WTC11 (cell line): ENCODE measurements around the gene TEX44. TPM values are rescaled to one million over a fixed set of nuclear protein-coding genes. Genes with fewer than 3 reads are reported as not detected.

Experiments used
- ATAC-seq: fragments of 200-7000 bp; cut with Tn5 transposase; 2 replicates; pipeline ENCODE4 v1.10.0; 2021; ENCODE audit warnings: mild to moderate bottlenecking, moderate library complexity
- CTCF ChIA-PET: fragments of 300-600 bp; sonication (Branson Sonifier 250); formaldehyde crosslinking; loops from one replicate; lab custom pipeline; 2021; ENCODE audit warnings: antibody characterized with exemption; lab: Charles Lee
- POLR2A ChIA-PET: fragments of 350-600 bp; sonication (Branson Sonifier 250); formaldehyde crosslinking; loops from one replicate; lab custom pipeline; 2021; ENCODE audit warnings: antibody characterized with exemption; lab: Charles Lee
- DNase-seq: peaks from one replicate; pipeline ENCODE4 v3.0.0; 2021; ENCODE audit warnings: low spot score
- H3K27ac Mint-ChIP-seq: 2 replicates; pipeline ENCODE4 v1.8.0; 2021; ENCODE audit warnings: mixed read lengths
- H3K27me3 Mint-ChIP-seq: 2 replicates; pipeline ENCODE4 v1.8.0; 2021; ENCODE audit warnings: low read depth, mild to moderate bottlenecking, moderate library complexity, mixed read lengths
- H3K36me3 Mint-ChIP-seq: 2 replicates; pipeline ENCODE4 v1.8.0; 2021; ENCODE audit warnings: mixed read lengths
- H3K4me1 Mint-ChIP-seq: 2 replicates; pipeline ENCODE4 v1.8.0; 2022; ENCODE audit warnings: mixed read lengths
- H3K4me3 Mint-ChIP-seq: 2 replicates; pipeline ENCODE4 v1.8.0; 2021; ENCODE audit warnings: mild to moderate bottlenecking, moderate library complexity, mixed read lengths
- H3K9me3 Mint-ChIP-seq: 2 replicates; pipeline ENCODE4 v1.8.0; 2021; ENCODE audit warnings: mixed read lengths
- E2F4 ChIP-seq: sonication (generic); formaldehyde crosslinking; IDR thresholded peaks from 2 replicates; pipeline ENCODE4 v1.8.1; 2022; ENCODE audit warnings: low read depth, mild to moderate bottlenecking, moderate library complexity, missing genetic modification reagents, borderline replicate concordance
- ETV6 ChIP-seq: sonication (generic); formaldehyde crosslinking; IDR thresholded peaks from 2 replicates; pipeline ENCODE4 v1.8.1; 2022; ENCODE audit warnings: mild to moderate bottlenecking, missing genetic modification reagents
- FOXJ3 ChIP-seq: sonication (generic); formaldehyde crosslinking; IDR thresholded peaks from 2 replicates; pipeline ENCODE4 v1.9.0; 2021; ENCODE audit warnings: missing genetic modification reagents, mild to moderate bottlenecking, borderline replicate concordance
- MAX ChIP-seq: sonication (generic); formaldehyde crosslinking; IDR thresholded peaks from 2 replicates; pipeline ENCODE4 v1.8.0; 2022; ENCODE audit warnings: mild to moderate bottlenecking, missing genetic modification reagents
- NFYB ChIP-seq: sonication (generic); formaldehyde crosslinking; conservative IDR thresholded peaks from 2 replicates; pipeline ENCODE4 v1.8.0; 2022; ENCODE audit warnings: low read depth, missing genetic modification reagents
- RELA ChIP-seq: sonication (generic); formaldehyde crosslinking; IDR thresholded peaks from 2 replicates; pipeline ENCODE4 v1.8.1; 2022; ENCODE audit warnings: missing genetic modification reagents, mild to moderate bottlenecking, borderline replicate concordance
- TEAD4 ChIP-seq: sonication (generic); formaldehyde crosslinking; IDR thresholded peaks from 2 replicates; pipeline ENCODE4 v1.8.0; 2022; ENCODE audit warnings: mild to moderate bottlenecking, missing genetic modification reagents
- ZMAT4 ChIP-seq: fragments of 250-450 bp; sonication (Bioruptor Pico); IDR thresholded peaks from 2 replicates; pipeline ENCODE4 v1.9.0; 2021; ENCODE audit warnings: mild to moderate bottlenecking
- ZNF121 ChIP-seq: sonication (generic); formaldehyde crosslinking; IDR thresholded peaks from 2 replicates; pipeline ENCODE4 v1.8.0; 2023; ENCODE audit warnings: missing genetic modification reagents
- ZNF232 ChIP-seq: sonication (generic); formaldehyde crosslinking; IDR thresholded peaks from 2 replicates; pipeline ENCODE4 v1.8.0; 2022; ENCODE audit warnings: mild to moderate bottlenecking, missing genetic modification reagents
- ZNF281 ChIP-seq: sonication (generic); formaldehyde crosslinking; IDR thresholded peaks from 2 replicates; pipeline ENCODE4 v1.8.0; 2023; ENCODE audit warnings: mild to moderate bottlenecking, missing genetic modification reagents
- ZNF416 ChIP-seq: fragments of 250-450 bp; sonication (Bioruptor Pico); IDR thresholded peaks from 2 replicates; pipeline ENCODE4 v1.9.0; 2021; ENCODE audit warnings: mild to moderate bottlenecking, inconsistent platforms
- ZNF423 ChIP-seq: fragments of 250-450 bp; sonication (Bioruptor Pico); IDR thresholded peaks from 2 replicates; pipeline ENCODE4 v2.1.2; 2022; ENCODE audit warnings: mild to moderate bottlenecking, moderate library complexity
- total RNA-seq: library from RNA; stranded (reverse); gene quantifications from 3 replicates; pipeline ENCODE4 v1.2.3, GENCODE V29; 2021
- TF ChIP-seq, protein P1 (sequence below): fragments of 250-450 bp; sonication (Bioruptor Pico); IDR thresholded peaks from 2 replicates; pipeline ENCODE4 v1.8.0; 2021; ENCODE audit warnings: mild to moderate bottlenecking
- TF ChIP-seq, protein P2 (sequence below): sonication (generic); formaldehyde crosslinking; IDR thresholded peaks from 2 replicates; pipeline ENCODE4 v1.8.1; 2023; ENCODE audit warnings: mild to moderate bottlenecking, missing genetic modification reagents
- TF ChIP-seq, protein P3 (sequence below): sonication (generic); formaldehyde crosslinking; IDR thresholded peaks from 2 replicates; pipeline ENCODE4 v1.8.1; 2023; ENCODE audit warnings: mild to moderate bottlenecking, moderate library complexity, missing genetic modification reagents
- TF ChIP-seq, protein P4 (sequence below): sonication (generic); formaldehyde crosslinking; IDR thresholded peaks from 2 replicates; pipeline ENCODE4 v1.8.1; 2023; ENCODE audit warnings: mild to moderate bottlenecking, missing genetic modification reagents
- TF ChIP-seq, protein P5 (sequence below): fragments of 250-450 bp; sonication (Bioruptor Pico); IDR thresholded peaks from 2 replicates; pipeline ENCODE4 v2.1.2; 2022; ENCODE audit warnings: mild to moderate bottlenecking, moderate library complexity

Gene TEX44
- total RNA-seq, 1 experiment from 2014 or later, result not detected

DNA sequence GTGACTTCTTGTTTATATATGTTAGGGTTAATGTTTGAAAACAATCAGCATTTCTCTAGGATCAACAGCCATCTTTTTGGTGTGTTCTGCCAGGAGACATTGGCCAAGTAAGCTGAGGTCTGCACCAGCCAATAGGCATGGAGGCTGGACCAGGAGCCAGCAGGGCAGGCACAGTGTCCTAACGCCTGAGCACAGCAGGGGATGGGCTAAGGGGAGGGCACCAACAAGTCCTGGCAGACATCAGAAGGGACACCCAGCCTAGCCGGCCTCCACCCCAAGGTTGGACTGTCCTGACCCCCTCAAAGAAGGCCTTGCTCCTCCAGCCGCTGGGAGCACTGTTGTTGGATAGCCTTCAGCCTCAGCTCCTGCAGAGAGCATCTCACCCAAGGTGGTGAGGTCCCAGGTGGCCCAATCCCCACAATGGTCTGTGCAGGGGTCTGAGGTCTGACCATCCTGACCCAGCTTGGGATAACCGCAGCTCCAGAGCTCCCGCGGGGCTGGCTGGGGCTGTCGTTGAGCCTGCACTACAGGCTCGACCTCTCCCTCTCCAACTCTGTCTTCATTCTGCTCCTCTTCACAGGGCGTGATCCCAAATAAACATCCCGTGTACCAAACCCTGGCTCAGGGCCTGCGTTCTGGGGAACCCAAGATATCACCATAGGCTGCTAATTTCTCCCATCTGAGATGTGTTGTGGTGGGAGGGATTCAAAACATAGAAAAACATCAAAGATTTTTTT is 8.1 kb downstream of the TEX44 start:
- ATAC-seq, result no peak
- POLR2A ChIA-PET, result interaction anchor here (0.5 to 1.3 kb wide), 2 partner anchors 72 to 271 kb away, joined by 3 to 7 read pairs; no protein-coding TSS in a partner anchor
- no peak for DNase-seq
- TF ChIP-seq RELA, result 0 out of 2 replicates have a peak, but pooled peaks have one; percentile 30
- no peak for TF ChIP-seq ZNF232 (CRISPR knock-in tag)
- Mint-ChIP-seq H3K36me3 (no peaks in the 10 kb centered on the region), H3K27me3 (no peaks in the 10 kb centered on the region), H3K27ac (peak overlapping the region; percentile 95), H3K9me3 (no peaks in the 10 kb centered on the region), H3K4me1 (peaks cover 27% of the 10 kb centered on the region), H3K4me3 (no peak overlapping the region)
- CTCF ChIA-PET, result interaction anchor here (0.5 to 5.9 kb wide), 36 partner anchors 10 to 300 kb away, joined by 3 to 142 read pairs (median 5); partner anchors contain the start of genes NMUR1, PTMA and TEX44

GRCh38 chr2:231601356-231602229 is 8.9 kb downstream of the TEX44 start:
- peak; percentile 94 for DNase-seq
- Mint-ChIP-seq H3K27me3 (no peaks in the 10 kb centered on the region), H3K36me3 (no peaks in the 10 kb centered on the region), H3K4me3 (no peak overlapping the region), H3K4me1 (peaks cover 30% of the 10 kb centered on the region), H3K9me3 (no peaks in the 10 kb centered on the region), H3K27ac (peak overlapping the region; percentile 95)
- ChIA-PET POLR2A (interaction anchor here (0.5 to 1.3 kb wide), 2 partner anchors 71 to 270 kb away, joined by 3 to 7 read pairs; no protein-coding TSS in a partner anchor), CTCF (interaction anchor here (0.5 to 5.9 kb wide), 33 partner anchors 11 to 299 kb away, joined by 3 to 142 read pairs (median 4); partner anchors contain the start of genes PTMA and TEX44)
- peak; percentile 63 for ATAC-seq
- TF ChIP-seq, protein P1, sequence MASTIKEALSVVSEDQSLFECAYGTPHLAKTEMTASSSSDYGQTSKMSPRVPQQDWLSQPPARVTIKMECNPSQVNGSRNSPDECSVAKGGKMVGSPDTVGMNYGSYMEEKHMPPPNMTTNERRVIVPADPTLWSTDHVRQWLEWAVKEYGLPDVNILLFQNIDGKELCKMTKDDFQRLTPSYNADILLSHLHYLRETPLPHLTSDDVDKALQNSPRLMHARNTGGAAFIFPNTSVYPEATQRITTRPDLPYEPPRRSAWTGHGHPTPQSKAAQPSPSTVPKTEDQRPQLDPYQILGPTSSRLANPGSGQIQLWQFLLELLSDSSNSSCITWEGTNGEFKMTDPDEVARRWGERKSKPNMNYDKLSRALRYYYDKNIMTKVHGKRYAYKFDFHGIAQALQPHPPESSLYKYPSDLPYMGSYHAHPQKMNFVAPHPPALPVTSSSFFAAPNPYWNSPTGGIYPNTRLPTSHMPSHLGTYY (CRISPR knock-in tag), result no peak
- TF ChIP-seq ZNF281 (CRISPR knock-in tag) (no peak), ZNF416 (CRISPR knock-in tag) (0 out of 2 replicates have a peak, but pooled peaks have one; percentile 19), ZMAT4 (CRISPR knock-in tag) (no peak), ETV6 (CRISPR knock-in tag) (no peak), ZNF423 (CRISPR knock-in tag) (peak; percentile 38; the same call in 1 of the 2 replicates), TEAD4 (CRISPR knock-in tag) (no peak), FOXJ3 (CRISPR knock-in tag) (no peak), ZNF121 (CRISPR knock-in tag) (peak; percentile 72), NFYB (CRISPR knock-in tag) (no peak), E2F4 (CRISPR knock-in tag) (no peak), MAX (CRISPR knock-in tag) (no peak)
- TF ChIP-seq, protein P2, sequence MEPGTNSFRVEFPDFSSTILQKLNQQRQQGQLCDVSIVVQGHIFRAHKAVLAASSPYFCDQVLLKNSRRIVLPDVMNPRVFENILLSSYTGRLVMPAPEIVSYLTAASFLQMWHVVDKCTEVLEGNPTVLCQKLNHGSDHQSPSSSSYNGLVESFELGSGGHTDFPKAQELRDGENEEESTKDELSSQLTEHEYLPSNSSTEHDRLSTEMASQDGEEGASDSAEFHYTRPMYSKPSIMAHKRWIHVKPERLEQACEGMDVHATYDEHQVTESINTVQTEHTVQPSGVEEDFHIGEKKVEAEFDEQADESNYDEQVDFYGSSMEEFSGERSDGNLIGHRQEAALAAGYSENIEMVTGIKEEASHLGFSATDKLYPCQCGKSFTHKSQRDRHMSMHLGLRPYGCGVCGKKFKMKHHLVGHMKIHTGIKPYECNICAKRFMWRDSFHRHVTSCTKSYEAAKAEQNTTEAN, result no peak
- TF ChIP-seq, protein P3, sequence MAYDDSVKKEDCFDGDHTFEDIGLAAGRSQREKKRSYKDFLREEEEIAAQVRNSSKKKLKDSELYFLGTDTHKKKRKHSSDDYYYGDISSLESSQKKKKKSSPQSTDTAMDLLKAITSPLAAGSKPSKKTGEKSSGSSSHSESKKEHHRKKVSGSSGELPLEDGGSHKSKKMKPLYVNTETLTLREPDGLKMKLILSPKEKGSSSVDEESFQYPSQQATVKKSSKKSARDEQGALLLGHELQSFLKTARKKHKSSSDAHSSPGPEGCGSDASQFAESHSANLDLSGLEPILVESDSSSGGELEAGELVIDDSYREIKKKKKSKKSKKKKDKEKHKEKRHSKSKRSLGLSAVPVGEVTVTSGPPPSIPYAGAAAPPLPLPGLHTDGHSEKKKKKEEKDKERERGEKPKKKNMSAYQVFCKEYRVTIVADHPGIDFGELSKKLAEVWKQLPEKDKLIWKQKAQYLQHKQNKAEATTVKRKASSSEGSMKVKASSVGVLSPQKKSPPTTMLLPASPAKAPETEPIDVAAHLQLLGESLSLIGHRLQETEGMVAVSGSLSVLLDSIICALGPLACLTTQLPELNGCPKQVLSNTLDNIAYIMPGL (CRISPR knock-in tag), result no peak
- TF ChIP-seq, protein P4, sequence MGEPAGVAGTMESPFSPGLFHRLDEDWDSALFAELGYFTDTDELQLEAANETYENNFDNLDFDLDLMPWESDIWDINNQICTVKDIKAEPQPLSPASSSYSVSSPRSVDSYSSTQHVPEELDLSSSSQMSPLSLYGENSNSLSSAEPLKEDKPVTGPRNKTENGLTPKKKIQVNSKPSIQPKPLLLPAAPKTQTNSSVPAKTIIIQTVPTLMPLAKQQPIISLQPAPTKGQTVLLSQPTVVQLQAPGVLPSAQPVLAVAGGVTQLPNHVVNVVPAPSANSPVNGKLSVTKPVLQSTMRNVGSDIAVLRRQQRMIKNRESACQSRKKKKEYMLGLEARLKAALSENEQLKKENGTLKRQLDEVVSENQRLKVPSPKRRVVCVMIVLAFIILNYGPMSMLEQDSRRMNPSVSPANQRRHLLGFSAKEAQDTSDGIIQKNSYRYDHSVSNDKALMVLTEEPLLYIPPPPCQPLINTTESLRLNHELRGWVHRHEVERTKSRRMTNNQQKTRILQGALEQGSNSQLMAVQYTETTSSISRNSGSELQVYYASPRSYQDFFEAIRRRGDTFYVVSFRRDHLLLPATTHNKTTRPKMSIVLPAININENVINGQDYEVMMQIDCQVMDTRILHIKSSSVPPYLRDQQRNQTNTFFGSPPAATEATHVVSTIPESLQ (CRISPR knock-in tag), result no peak
- TF ChIP-seq, protein P5, sequence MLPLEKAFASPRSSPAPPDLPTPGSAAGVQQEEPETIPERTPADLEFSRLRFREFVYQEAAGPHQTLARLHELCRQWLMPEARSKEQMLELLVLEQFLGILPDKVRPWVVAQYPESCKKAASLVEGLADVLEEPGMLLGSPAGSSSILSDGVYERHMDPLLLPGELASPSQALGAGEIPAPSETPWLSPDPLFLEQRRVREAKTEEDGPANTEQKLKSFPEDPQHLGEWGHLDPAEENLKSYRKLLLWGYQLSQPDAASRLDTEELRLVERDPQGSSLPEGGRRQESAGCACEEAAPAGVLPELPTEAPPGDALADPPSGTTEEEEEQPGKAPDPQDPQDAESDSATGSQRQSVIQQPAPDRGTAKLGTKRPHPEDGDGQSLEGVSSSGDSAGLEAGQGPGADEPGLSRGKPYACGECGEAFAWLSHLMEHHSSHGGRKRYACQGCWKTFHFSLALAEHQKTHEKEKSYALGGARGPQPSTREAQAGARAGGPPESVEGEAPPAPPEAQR (CRISPR knock-in tag), result no peak
